H9 (cell line): ENCODE measurements around the gene HS2ST1. TPM values are rescaled to one million over a fixed set of nuclear protein-coding genes. Genes with fewer than 3 reads are reported as not detected.

ENCODE experiments used
- DNase-seq: peaks from one replicate; pipeline ENCODE4 v3.0.0-alpha.2; 2017
- H2AFZ ChIP-seq: one replicate; pipeline ENCODE4 v1.6.1; 2013; ENCODE audit warnings: mild to moderate bottlenecking, low read length, control low read depth, moderate library complexity
- H2AK5ac ChIP-seq: 2 replicates; pipeline ENCODE4 v1.6.1; 2013; ENCODE audit warnings: low read length, control low read depth, mixed read lengths; ENCODE audit not compliant: insufficient read length
- H2BK120ac ChIP-seq: one replicate; pipeline ENCODE4 v1.6.1; 2013; ENCODE audit warnings: low read depth, mild to moderate bottlenecking, low read length, control low read depth, inconsistent platforms; ENCODE audit not compliant: poor library complexity, severe bottlenecking
- H2BK12ac ChIP-seq: 2 replicates; pipeline ENCODE4 v1.6.1; 2013; ENCODE audit warnings: low read length, control low read depth, mixed read lengths, low read depth; ENCODE audit not compliant: insufficient read length
- H2BK15ac ChIP-seq: 2 replicates; pipeline ENCODE4 v1.6.1; 2013; ENCODE audit warnings: low read depth, low read length, control low read depth
- H2BK20ac ChIP-seq: one replicate; pipeline ENCODE4 v1.6.1; 2013; ENCODE audit warnings: low read depth, mild to moderate bottlenecking, low read length, control low read depth, inconsistent platforms; ENCODE audit not compliant: poor library complexity, severe bottlenecking
- H2BK5ac ChIP-seq: 2 replicates; pipeline ENCODE4 v1.6.1; 2013; ENCODE audit warnings: low read length, control low read depth, mixed read lengths; ENCODE audit not compliant: insufficient read length
- H3K14ac ChIP-seq: 2 replicates; pipeline ENCODE4 v1.6.1; 2013; ENCODE audit warnings: low read length, control low read depth; ENCODE audit not compliant: insufficient read depth
- H3K18ac ChIP-seq: 2 replicates; pipeline ENCODE4 v1.6.1; 2013; ENCODE audit warnings: low read depth, mild to moderate bottlenecking, mixed read lengths, low read length, control low read depth; ENCODE audit not compliant: insufficient read length
- H3K23ac ChIP-seq: 2 replicates; pipeline ENCODE4 v1.6.1; 2013; ENCODE audit warnings: low read length, control low read depth, mixed read lengths, low read depth; ENCODE audit not compliant: insufficient read length
- H3K23me2 ChIP-seq: 2 replicates; pipeline ENCODE4 v1.6.1; 2013; ENCODE audit warnings: low read depth, mild to moderate bottlenecking, mixed read lengths, low read length, control low read depth; ENCODE audit not compliant: insufficient read length, poor library complexity, severe bottlenecking
- H3K27ac ChIP-seq: 2 replicates; pipeline ENCODE4 v1.5.1; 2013; ENCODE audit warnings: low read length, control low read depth, mixed read lengths, low read depth; ENCODE audit not compliant: insufficient read length
- H3K27me3 ChIP-seq: 2 replicates; pipeline ENCODE4 v1.6.1; 2013; ENCODE audit warnings: low read length, control low read depth, inconsistent platforms; ENCODE audit not compliant: insufficient read depth
- H3K4ac ChIP-seq: 2 replicates; pipeline ENCODE4 v1.6.1; 2013; ENCODE audit warnings: low read depth, mild to moderate bottlenecking, control low read depth, inconsistent platforms, low read length, moderate library complexity
- H3K4me1 ChIP-seq: 2 replicates; pipeline ENCODE4 v1.6.1; 2013; ENCODE audit warnings: low read length, control low read depth, inconsistent platforms; ENCODE audit not compliant: insufficient read depth
- H3K4me2 ChIP-seq: 2 replicates; pipeline ENCODE4 v1.6.1; 2013; ENCODE audit warnings: low read length, control low read depth, mixed read lengths; ENCODE audit not compliant: insufficient read length, insufficient read depth
- H3K56ac ChIP-seq: 2 replicates; pipeline ENCODE4 v1.6.1; 2013; ENCODE audit warnings: low read depth, mild to moderate bottlenecking, mixed read lengths, low read length, control low read depth; ENCODE audit not compliant: insufficient read length
- H3K79me1 ChIP-seq: 2 replicates; pipeline ENCODE4 v1.6.1; 2013; ENCODE audit warnings: low read depth, mild to moderate bottlenecking, moderate library complexity, low read length, control low read depth, inconsistent platforms; ENCODE audit not compliant: insufficient read depth, poor library complexity, severe bottlenecking
- H3K79me2 ChIP-seq: 2 replicates; pipeline ENCODE4 v1.6.1; 2013; ENCODE audit warnings: low read length, control low read depth, inconsistent platforms; ENCODE audit not compliant: insufficient read depth
- H3K9ac ChIP-seq: 2 replicates; pipeline ENCODE4 v1.6.1; 2013; ENCODE audit warnings: low read length, control low read depth, mixed read lengths; ENCODE audit not compliant: insufficient read length; ENCODE audit errors: extremely low read depth
- H3K9me3 ChIP-seq: one replicate; pipeline ENCODE4 v1.6.1; 2013; ENCODE audit warnings: low read depth, low read length, inconsistent platforms; ENCODE audit not compliant: control insufficient read depth
- H3T11ph ChIP-seq: one replicate; pipeline ENCODE4 v1.6.1; 2013; ENCODE audit warnings: mild to moderate bottlenecking, low read length, control low read depth, inconsistent platforms
- H4K20me1 ChIP-seq: one replicate; pipeline ENCODE4 v1.6.1; 2013; ENCODE audit not compliant: control insufficient read depth, insufficient read length, insufficient read depth
- H4K5ac ChIP-seq: 2 replicates; pipeline ENCODE4 v1.6.1; 2013; ENCODE audit warnings: low read depth, mild to moderate bottlenecking, mixed read lengths, low read length, control low read depth; ENCODE audit not compliant: insufficient read length
- H4K8ac ChIP-seq: replicated peaks from 2 replicates; pipeline ENCODE4 v1.6.1; 2013; ENCODE audit warnings: low read length, control low read depth, mixed read lengths, low read depth; ENCODE audit not compliant: insufficient read length
- H4K91ac ChIP-seq: 2 replicates; pipeline ENCODE4 v1.6.1; 2013; ENCODE audit warnings: low read depth, mild to moderate bottlenecking, moderate library complexity, mixed read lengths, low read length, control low read depth; ENCODE audit not compliant: insufficient read length
- H3K27ac Mint-ChIP-seq, 3 experiments: 2 replicates in 2 of 3; 3 replicates in 1 of 3; pipeline ENCODE4 v1.8.0; 2020 to 2021; ENCODE audit warnings: mixed read lengths in 3 of 3, mild to moderate bottlenecking in 1 of 3, moderate library complexity in 1 of 3
- H3K27me3 Mint-ChIP-seq: 2 replicates; pipeline ENCODE4 v1.8.0; 2021; ENCODE audit warnings: low read depth, mild to moderate bottlenecking, moderate library complexity, mixed read lengths
- H3K36me3 Mint-ChIP-seq, 3 experiments: 2 replicates in 2 of 3; 3 replicates in 1 of 3; pipeline ENCODE4 v1.8.0; 2020 to 2021; ENCODE audit warnings: low read depth in 3 of 3, mixed read lengths in 3 of 3; ENCODE audit not compliant: insufficient read depth in 1 of 3
- H3K4me1 Mint-ChIP-seq, 2 experiments: 2 replicates each; pipeline ENCODE4 v1.8.0; 2020; ENCODE audit warnings: mixed read lengths in 2 of 2
- H3K4me3 Mint-ChIP-seq, 2 experiments: 2 replicates in 1 of 2; 3 replicates in 1 of 2; pipeline ENCODE4 v1.8.0; 2020 to 2021; ENCODE audit warnings: mild to moderate bottlenecking in 2 of 2, mixed read lengths in 2 of 2, moderate library complexity in 1 of 2
- H3K9me3 Mint-ChIP-seq, 2 experiments: 2 replicates in 1 of 2; 3 replicates in 1 of 2; pipeline ENCODE4 v1.8.0; 2020; ENCODE audit warnings: mild to moderate bottlenecking in 2 of 2, mixed read lengths in 2 of 2, moderate library complexity in 1 of 2
- CTCF ChIP-seq: fragments of 200-600 bp; sonication (generic); conservative IDR thresholded peaks from 3 replicates; pipeline ENCODE4 v1.8.0; 2021; ENCODE audit warnings: antibody characterized with exemption, mild to moderate bottlenecking
- WGBS: extraction: QIAGEN DNeasy Blood & Tissue Kit; methylation state at CpG from one replicate; pipeline ENCODE4 v1.1.7; 2013; ENCODE audit warnings: missing lambda C conversion rate, low lambda C conversion rate, mixed read lengths; ENCODE audit not compliant: insufficient read length; ENCODE audit errors: extremely low coverage; 5-methylcytosine and 5-hydroxymethylcytosine counted together
- total RNA-seq: library from RNA; stranded (reverse); gene quantifications from 2 replicates; pipeline ENCODE4 v1.2.1, GENCODE V29; 2021

Gene HS2ST1
- total RNA-seq, 1 experiment from 2014 or later = 20.1 TPM

GRCh38 chr1:86906419-86906818 is 8.0 kb upstream of the HS2ST1 start:
- H3T11ph ChIP-seq = no peak overlapping the region
- no peaks in the 10 kb centered on the region; the same call in 1 of the 2 replicates for H3K4me1 ChIP-seq
- H3K14ac ChIP-seq = no peak overlapping the region
- H3K27me3 Mint-ChIP-seq = no peaks in the 10 kb centered on the region
- no peak overlapping the region for H3K9ac ChIP-seq
- peaks cover under 1 to 2% of the 10 kb centered on the region in 2 experiments; a peak in 2 of 5 replicates for H3K9me3 Mint-ChIP-seq
- DNase-seq = no peak
- no peak overlapping the region for H3K56ac ChIP-seq
- no peak overlapping the region for H4K5ac ChIP-seq
- H2BK120ac ChIP-seq = no peak overlapping the region
- H4K91ac ChIP-seq = no peak overlapping the region
- peaks cover 5% of the 10 kb centered on the region in 2 experiments; a peak in 3 of 4 replicates for H3K4me1 Mint-ChIP-seq
- no peaks in the 10 kb centered on the region for H4K20me1 ChIP-seq
- H2BK12ac ChIP-seq = no peak overlapping the region
- H3K23me2 ChIP-seq = no peaks in the 10 kb centered on the region
- no peak overlapping the region for H2BK20ac ChIP-seq
- H2BK15ac ChIP-seq = no peak overlapping the region
- no peak overlapping the region for H4K8ac ChIP-seq
- no peak overlapping the region for H3K27ac ChIP-seq
- no peaks in the 10 kb centered on the region for H3K9me3 ChIP-seq
- H3K4me3 Mint-ChIP-seq = no peak overlapping the region
- H3K23ac ChIP-seq = no peak overlapping the region
- H2BK5ac ChIP-seq = no peak overlapping the region
- peaks cover 47% of the 10 kb centered on the region for H3K79me2 ChIP-seq
- no peak overlapping the region for H2AFZ ChIP-seq
- H2AK5ac ChIP-seq = no peak overlapping the region
- H3K4ac ChIP-seq = no peak overlapping the region
- H3K18ac ChIP-seq = no peak overlapping the region
- peaks cover 37 to 52% (median 43%) of the 10 kb centered on the region in 3 experiments for H3K36me3 Mint-ChIP-seq
- H3K27me3 ChIP-seq = no peaks in the 10 kb centered on the region
- no peak overlapping the region for H3K4me2 ChIP-seq
- TF ChIP-seq CTCF = no peak
- no CpG with 5 or more reads among the region's 2 CpGs for WGBS
- H3K27ac Mint-ChIP-seq = no peak overlapping the region
- H3K79me1 ChIP-seq = peaks cover 7% of the 10 kb centered on the region
